ENCODE data around the gene PLAC1.

PLAC1 gene

DNA sequence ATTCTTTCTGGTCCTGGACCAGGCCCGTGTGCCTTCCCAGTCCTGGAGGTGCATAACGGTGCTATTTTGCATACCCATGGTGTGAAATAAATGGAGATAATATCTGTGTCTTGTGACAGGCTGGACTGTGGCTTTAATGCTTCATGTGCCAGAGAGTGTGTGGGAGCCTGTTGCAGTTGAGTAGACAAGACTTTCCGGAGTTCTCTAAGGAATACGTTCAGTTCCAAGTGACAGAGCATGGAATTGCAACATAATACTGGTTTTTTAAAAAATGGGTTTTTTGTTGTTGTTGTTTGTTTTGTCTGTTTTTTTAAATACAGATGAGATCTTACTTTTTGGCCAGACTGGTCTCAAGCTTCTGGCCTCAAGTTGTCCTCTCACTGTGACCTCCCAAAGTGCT is 124.3 kb downstream of the PLAC1 start:
- DNase-seq, result no peak

GRCh38 chrX:134533352-134533751 is 124.9 kb downstream of the PLAC1 start:
- no peak for DNase-seq

DNA sequence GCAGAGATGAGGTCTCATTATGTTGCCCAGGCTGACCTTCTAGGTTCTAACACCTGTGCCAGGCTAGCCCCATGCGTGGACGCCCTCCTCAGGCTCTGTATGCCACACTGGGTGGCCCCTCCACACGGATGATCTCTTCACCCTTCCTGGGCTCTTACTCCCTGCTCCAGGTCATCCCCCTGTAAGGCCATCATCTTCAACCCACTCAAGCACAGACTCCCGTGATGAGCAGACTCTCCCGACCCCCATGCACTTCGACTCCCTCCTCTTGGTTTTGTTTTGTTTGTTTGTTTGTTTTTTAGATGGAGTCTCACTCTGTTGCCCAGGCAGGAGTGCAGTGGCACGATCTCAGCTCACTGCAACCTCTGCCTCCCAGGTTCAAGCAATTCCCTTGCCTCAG is 127.4 kb downstream of the PLAC1 start:
- DNase-seq, result no peak

DNA sequence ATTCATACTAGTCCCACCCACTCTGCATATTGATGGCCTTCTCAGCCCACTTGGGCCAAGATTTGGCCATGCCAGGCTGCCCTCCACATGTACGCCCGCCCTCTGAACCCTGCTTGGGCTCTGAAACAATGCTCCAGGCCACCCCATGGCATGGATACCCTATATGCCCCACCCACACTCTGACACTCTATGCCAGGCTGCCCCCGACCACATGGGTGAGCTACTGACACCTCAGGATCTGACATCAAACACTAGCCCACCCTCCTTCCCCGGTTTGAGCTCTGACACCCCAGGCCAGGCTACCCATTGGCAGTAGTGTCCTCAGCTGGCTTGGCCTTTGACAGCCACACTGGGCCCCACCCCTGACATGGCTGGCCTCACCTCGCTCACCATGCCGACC is 128.8 kb downstream of the PLAC1 start:
- no peak for DNase-seq

GRCh38 chrX:134528960-134529359 is 129.3 kb downstream of the PLAC1 start:
- no peak for DNase-seq

- DNase-seq, result no peak
Measured at GRCh38 chrX:134526399-134526798, 131.9 kb downstream of the PLAC1 start.

DNA sequence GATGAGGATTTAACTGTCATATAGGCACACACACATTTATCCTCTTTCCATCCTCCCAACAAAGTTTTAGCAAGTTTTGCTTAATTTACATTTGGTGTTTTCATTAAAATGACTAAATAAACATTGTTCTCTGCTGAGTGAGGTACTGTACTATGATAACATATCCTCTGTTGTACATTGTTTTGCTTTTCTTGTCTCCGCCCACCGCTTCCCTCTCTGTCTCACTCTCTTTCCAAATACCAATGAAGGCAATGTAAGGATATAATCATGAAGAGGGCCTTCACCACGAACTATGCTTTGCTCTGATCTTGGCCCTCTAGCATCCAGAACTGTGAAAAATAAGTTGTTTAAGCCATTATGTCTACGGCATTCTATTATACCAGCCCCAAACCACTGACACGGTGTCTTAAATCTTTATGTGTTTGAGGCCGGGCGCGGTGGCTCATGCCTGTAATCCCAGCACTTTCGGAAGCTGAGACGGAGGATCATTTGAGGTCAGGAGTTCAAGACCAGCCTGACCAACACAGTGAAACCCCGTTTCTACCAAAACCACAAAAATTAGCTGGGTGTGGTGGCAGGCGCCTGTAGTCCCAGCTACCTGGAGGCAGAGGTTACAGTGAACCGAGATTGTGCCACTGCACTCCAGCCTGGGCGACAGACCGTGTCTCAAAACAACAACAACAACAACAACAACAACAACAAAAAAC is 133.0 kb downstream of the PLAC1 start:
- DNase-seq, result no peak

GRCh38 chrX:134524181-134524580 is 134.1 kb downstream of the PLAC1 start:
- DNase-seq, result no peak

DNA sequence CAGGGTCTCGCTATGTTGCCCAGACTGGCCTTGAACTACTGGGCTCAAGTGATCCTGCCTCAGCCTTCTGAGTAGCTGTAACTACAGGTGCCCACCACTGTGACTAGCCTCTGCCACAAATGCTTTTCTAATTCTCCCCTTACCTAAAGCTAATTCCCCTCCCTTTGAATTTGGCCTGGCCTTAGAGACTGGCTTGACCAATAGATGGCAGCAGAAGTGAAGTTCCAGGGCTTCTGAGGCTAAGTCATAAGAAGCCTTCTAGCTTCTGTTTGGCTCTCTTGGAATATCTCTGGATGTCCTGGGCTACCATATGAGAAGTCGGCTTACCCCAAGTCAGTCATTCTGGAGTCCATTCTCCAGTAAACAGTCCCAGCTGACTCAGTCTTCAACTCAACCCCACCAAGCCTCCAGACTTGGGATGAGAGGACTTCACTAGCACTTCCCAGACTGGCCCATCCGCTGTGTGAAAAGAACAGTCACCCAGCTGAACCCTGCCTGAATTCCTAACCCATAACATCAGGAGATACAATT is 137.3 kb downstream of the PLAC1 start:
- DNase-seq, result peak; percentile 45
